ENCODE measurements around the gene ATAD3A. TPM values are rescaled to one million over a fixed set of nuclear protein-coding genes. Genes with fewer than 3 reads are reported as not detected.
"Not testable (repeated sequence)": the region's sequence is repeated elsewhere in the genome, so short reads cannot be mapped to it uniquely, and the experiment has no call there.

Gene ATAD3A
- total RNA-seq, 2 donors from 2014 or later, result 30.0 to 32.8 TPM

DNA sequence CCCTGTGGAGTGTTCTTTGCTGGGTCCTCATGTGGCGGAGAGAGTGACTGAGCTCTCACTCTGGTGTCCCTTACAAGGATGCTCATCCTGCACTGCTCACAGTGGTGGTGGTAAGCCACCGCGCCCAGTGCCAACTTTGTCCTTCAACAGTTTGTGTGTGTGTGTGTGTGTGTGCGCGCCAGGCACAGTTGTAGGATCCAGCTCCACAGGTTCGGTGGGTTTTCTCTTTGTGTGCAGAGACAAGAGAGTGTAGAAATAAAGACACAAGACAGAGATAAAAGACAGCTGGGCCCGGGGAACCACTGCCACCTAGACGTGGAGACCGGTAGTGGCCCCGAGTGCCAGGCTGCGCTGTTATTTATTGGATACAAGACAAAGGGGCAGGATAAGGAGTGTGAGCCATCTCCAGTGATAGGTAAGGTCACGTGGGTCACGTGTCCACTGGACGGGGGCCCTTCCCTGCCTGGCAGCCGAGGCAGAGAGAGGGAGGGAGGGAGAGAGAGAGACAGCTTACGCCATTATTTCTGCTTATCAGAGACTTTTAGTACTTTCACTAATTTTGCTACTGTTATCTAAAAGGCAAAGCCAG lies 7.1 kb upstream of the ATAD3A start:
- H3K36me3 ChIP-seq; H3K4me1 ChIP-seq (replicated peaks); H3K4me3 ChIP-seq; intact Hi-C loops (cut with DNase I); H3K9me3 ChIP-seq; H3K27me3 ChIP-seq (replicated peaks; ENCODE audit: insufficient read depth): not testable (repeated sequence)
- 23% methylated on average over 16 of the region's 16 CpGs for WGBS
- TF ChIP-seq, protein P1, sequence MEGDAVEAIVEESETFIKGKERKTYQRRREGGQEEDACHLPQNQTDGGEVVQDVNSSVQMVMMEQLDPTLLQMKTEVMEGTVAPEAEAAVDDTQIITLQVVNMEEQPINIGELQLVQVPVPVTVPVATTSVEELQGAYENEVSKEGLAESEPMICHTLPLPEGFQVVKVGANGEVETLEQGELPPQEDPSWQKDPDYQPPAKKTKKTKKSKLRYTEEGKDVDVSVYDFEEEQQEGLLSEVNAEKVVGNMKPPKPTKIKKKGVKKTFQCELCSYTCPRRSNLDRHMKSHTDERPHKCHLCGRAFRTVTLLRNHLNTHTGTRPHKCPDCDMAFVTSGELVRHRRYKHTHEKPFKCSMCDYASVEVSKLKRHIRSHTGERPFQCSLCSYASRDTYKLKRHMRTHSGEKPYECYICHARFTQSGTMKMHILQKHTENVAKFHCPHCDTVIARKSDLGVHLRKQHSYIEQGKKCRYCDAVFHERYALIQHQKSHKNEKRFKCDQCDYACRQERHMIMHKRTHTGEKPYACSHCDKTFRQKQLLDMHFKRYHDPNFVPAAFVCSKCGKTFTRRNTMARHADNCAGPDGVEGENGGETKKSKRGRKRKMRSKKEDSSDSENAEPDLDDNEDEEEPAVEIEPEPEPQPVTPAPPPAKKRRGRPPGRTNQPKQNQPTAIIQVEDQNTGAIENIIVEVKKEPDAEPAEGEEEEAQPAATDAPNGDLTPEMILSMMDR (IDR thresholded peaks at IDR 0.05), result peak; percentile 45 to 93 (median 77)
- TF ChIP-seq POLR2AphosphoS5 (IDR thresholded peaks at IDR 0.05), result peak; percentile 81
- DNase-seq (ENCODE audit: low spot score), result peak; percentile 88
- peak overlapping the region; percentile 78 to 81 for H3K27ac ChIP-seq

DNA sequence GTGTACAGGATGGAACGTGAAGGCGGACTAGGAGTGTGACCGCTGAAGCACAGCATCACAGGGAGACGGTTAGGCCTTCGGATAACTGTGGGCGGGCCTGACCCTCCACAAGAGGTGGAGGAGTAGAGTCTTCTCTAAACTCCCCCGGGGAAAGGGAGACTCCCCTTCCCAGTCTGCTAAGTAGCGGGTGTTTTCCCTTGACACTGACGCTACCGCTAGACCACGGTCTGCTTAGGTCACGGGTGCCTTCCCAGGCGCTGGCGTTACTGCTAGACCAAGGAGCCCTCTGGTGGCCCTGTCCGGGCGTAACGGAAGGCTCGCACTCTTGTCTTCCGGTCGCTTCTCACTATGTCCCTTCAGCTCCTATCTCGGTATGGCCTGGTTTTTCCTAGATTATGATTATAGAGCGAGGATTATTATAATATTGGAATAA lies 6.6 kb upstream of the ATAD3A start:
- H3K36me3 ChIP-seq; H3K9me3 ChIP-seq; H3K4me3 ChIP-seq; H3K27me3 ChIP-seq (replicated peaks; ENCODE audit: insufficient read depth); H3K4me1 ChIP-seq (replicated peaks); intact Hi-C loops (cut with DNase I): not testable (repeated sequence)
- TF ChIP-seq, protein P1 (IDR thresholded peaks at IDR 0.05), result peak in 3 of 4 experiments; percentile 19 to 62 (median 61)
- 6% methylated on average over 10 of the region's 22 CpGs for WGBS
- peak overlapping the region; percentile 78 to 81 for H3K27ac ChIP-seq
- peak; percentile 36 for DNase-seq (ENCODE audit: low spot score)

DNA sequence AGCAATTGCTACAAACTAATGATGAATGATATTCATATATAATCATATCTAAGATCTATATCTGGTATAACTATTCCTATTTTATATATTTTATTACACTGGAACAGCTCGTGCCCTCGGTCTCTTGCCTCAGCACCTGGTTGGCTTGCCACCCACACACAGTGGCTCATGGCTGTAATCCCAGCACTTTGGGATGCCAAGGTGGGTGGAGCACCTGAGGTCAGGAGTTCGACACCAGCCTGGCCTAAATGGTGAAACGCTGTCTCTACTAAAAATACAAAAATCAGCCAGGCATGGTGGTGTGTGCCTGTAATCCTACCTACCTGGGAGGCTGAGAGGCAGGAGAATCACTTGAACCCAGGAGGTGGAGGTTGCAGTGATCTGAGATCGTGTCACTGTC lies 6.2 kb upstream of the ATAD3A start:
- WGBS, result 43% methylated on average over 5 of the region's 5 CpGs
- H3K36me3 ChIP-seq; H3K9me3 ChIP-seq; H3K27me3 ChIP-seq (replicated peaks; ENCODE audit: insufficient read depth); DNase-seq (ENCODE audit: low spot score); intact Hi-C loops (cut with DNase I); H3K4me1 ChIP-seq (replicated peaks); H3K4me3 ChIP-seq: not testable (repeated sequence)
- H3K27ac ChIP-seq, result peak overlapping the region; percentile 78 to 81

DNA sequence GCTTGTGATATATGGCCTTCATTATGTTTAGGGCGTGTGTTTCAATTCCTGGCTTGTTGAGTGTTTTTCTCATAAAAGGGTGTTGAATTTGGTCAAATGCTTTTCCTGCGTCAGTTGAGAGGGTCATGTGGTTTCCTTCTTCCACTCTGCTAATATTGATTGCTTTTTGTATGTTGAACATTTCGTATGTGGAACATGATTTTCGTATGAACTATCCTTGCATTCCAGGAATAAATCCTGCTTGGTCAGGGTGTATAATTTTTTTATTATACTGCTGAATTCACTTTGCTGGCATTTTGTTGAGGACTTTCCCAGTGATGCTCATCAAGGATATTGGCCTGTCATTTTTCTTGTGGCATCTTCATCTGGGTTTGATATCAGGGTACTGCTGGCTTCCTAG lies 4.7 kb upstream of the ATAD3A start:
- WGBS, result 95% methylated on average over 4 of the region's 4 CpGs
- no peak overlapping the region for H3K4me3 ChIP-seq
- intact Hi-C loops (cut with DNase I), result no loop called here
- no peak overlapping the region for H3K27ac ChIP-seq
- H3K4me1 ChIP-seq (replicated peaks), result peaks cover 3% of the 10 kb centered on the region
- TF ChIP-seq, protein P1 (IDR thresholded peaks at IDR 0.05), result no peak
- TF ChIP-seq POLR2AphosphoS5 (IDR thresholded peaks at IDR 0.05) (no peak), POLR2A (IDR thresholded peaks at IDR 0.05) (no peak)
- no peaks in the 10 kb centered on the region for H3K27me3 ChIP-seq (replicated peaks; ENCODE audit: insufficient read depth)
- DNase-seq (ENCODE audit: low spot score), result no peak
- H3K36me3 ChIP-seq, result no peaks in the 10 kb centered on the region
- no peaks in the 10 kb centered on the region for H3K9me3 ChIP-seq

DNA sequence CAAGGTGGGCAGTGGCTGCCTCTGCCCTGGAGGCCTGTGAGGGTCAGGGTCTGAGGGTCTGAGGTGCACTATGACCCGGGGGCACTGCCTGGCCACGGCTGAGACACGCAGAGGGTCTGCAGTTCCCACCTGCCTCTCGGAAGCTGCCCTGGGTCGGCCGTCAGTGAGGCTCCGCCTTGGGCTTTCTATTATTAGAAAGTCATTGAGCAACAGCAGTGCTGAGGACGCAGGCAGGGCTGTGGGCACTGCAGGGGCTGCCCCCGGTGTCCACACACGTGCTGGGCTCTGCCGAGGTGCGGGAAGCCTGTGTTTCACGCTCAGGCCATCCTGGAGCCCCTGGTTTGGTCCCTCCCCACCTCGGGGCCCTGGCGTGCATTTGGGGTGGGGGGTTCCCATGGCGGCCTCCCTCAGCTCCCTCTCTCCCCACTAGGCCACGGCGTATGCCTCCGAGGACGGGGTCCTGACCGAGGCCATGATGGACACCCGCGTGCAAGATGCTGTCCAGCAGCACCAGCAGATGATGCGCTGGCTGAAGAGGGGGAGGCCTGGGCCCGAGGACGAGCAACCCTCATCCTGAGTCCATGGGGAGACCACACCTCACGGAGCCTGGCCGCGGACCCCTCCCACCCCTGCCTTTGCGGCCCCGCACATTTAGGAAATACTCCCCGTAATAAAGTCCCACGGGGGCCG lies 3.0 kb upstream of the ATAD3A start:
- DNase-seq (ENCODE audit: low spot score); H3K9me3 ChIP-seq; H3K4me3 ChIP-seq; intact Hi-C loops (cut with DNase I); H3K27me3 ChIP-seq (replicated peaks; ENCODE audit: insufficient read depth); H3K27ac ChIP-seq; H3K36me3 ChIP-seq; H3K4me1 ChIP-seq (replicated peaks): not testable (repeated sequence)
- 91% methylated on average over 25 of the region's 34 CpGs for WGBS

DNA sequence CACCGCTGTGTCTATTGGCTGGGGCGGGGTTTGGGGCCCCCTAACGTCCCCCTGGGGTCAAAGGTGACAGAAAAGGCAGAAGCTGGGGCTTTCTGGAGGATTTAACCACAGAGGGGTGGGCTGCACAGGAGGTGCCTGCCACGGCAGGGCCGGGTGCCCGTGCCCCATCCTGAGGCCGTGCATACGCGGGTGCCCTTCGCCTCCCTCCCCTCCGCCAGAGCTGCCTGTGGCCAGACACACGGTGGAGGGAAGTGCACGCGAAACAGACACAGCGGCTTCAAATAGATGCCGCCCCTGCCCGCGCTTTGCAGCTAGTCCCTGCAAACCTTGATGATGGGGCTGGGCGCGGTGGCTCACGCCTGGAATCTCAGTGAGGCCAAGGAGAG lies 2.5 kb upstream of the ATAD3A start:
- H3K27ac ChIP-seq; H3K36me3 ChIP-seq; DNase-seq (ENCODE audit: low spot score); intact Hi-C loops (cut with DNase I); H3K27me3 ChIP-seq (replicated peaks; ENCODE audit: insufficient read depth); H3K9me3 ChIP-seq; H3K4me3 ChIP-seq; H3K4me1 ChIP-seq (replicated peaks): not testable (repeated sequence)
- 92% methylated on average over 18 of the region's 21 CpGs for WGBS
